Measurements from ENCODE around the gene HECW1. TPM values are rescaled to one million over a fixed set of nuclear protein-coding genes. Genes with fewer than 3 reads are reported as not detected.

Gene HECW1
- total and polyA plus RNA-seq, 2 donors (not counting 1 experiment from before 2014, with no cell fraction given), result not detected

DNA sequence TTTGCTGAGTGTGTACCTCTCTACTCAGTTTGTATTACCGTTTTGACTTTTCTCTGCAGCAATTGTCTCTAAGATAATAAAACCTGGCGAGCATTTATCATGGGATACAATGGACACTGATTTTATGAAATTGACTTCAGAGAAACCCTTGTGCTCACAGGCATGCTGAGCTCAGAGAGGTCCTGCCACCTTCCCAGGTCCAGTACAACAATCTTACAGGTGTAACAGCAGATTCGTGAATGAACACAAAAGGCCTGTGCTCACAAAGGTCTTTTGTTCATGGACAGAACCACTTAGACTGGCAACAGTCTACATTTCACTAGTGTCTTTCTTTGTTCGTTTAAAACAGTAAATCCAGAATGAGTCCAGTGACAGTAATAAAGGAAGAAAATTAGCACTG lies 43.2 kb downstream of the HECW1 start:
- WGBS (ENCODE audit: insufficient coverage), result 90% methylated on average over 2 of the region's 4 CpGs
- Histone ChIP-seq H4K20me1 (ENCODE audit: control insufficient read depth, insufficient read depth, low read length, poor library complexity, severe bottlenecking) (no peaks in the 10 kb centered on the region), H2AFZ (ENCODE audit: insufficient read depth, low read depth, low read length, poor library complexity, severe bottlenecking) (no peak overlapping the region), H3K4me2 (replicated peaks; ENCODE audit: low read depth, low read length, poor library complexity, severe bottlenecking) (no peak overlapping the region), H3K4me3 (ENCODE audit: control extremely low read depth in 1 of 5, extremely low read depth in 1 of 5, insufficient read depth in 1 of 5, low read depth in 2 of 5, low read length in 4 of 5) (no peak overlapping the region), H3K79me2 (ENCODE audit: control insufficient read depth, insufficient read depth, low read length) (no peaks in the 10 kb centered on the region), H3K9me3 (ENCODE audit: control extremely low read depth in 1 of 3, control insufficient read depth in 2 of 3, insufficient read depth in 1 of 3, low read length in 2 of 3) (no peaks in the 10 kb centered on the region), H3K27ac (ENCODE audit: low read length in 2 of 2) (no peak overlapping the region), H3K4me1 (ENCODE audit: control insufficient read depth in 2 of 2, insufficient read depth in 2 of 2, low read length in 2 of 2) (no peaks in the 10 kb centered on the region), H3K9ac (ENCODE audit: low read length) (no peak overlapping the region), H3K36me3 (replicated peaks in 1 of 2; ENCODE audit: control extremely low read depth in 1 of 2, control insufficient read depth in 1 of 2, extremely low read depth in 1 of 2, insufficient read depth in 2 of 2, low read length in 1 of 2) (no peaks in the 10 kb centered on the region), H3K27me3 (replicated peaks in 1 of 4; ENCODE audit: control extremely low read depth in 1 of 4, control insufficient read depth in 3 of 4, insufficient read depth in 4 of 4, low read length in 3 of 4) (peaks cover 0 to 2% (median 0%) of the 10 kb centered on the region in 4 experiments)
- H3K27ac Mint-ChIP-seq, result no peak overlapping the region
- ATAC-seq (ENCODE audit: low read depth) (no peak), DNase-seq (no peak)
- peaks cover 3% of the 10 kb centered on the region for H3K9me3 Mint-ChIP-seq (ENCODE audit: insufficient read depth)
- no peak overlapping the region for H3K4me3 Mint-ChIP-seq
- ChIA-PET CTCF (no interaction called here), POLR2A (no interaction called here)
- no peaks in the 10 kb centered on the region for H3K4me1 Mint-ChIP-seq
- peaks cover 9% of the 10 kb centered on the region for H3K27me3 Mint-ChIP-seq
- intact Hi-C loops (cut with micrococcal nuclease), result no loop called here
- no peak for TF ChIP-seq EZH2 (IDR thresholded peaks at IDR 0.05; ENCODE audit: borderline replicate concordance, insufficient read depth, low read depth, low read length, poor library complexity, severe bottlenecking)
- TF ChIP-seq, protein P1, sequence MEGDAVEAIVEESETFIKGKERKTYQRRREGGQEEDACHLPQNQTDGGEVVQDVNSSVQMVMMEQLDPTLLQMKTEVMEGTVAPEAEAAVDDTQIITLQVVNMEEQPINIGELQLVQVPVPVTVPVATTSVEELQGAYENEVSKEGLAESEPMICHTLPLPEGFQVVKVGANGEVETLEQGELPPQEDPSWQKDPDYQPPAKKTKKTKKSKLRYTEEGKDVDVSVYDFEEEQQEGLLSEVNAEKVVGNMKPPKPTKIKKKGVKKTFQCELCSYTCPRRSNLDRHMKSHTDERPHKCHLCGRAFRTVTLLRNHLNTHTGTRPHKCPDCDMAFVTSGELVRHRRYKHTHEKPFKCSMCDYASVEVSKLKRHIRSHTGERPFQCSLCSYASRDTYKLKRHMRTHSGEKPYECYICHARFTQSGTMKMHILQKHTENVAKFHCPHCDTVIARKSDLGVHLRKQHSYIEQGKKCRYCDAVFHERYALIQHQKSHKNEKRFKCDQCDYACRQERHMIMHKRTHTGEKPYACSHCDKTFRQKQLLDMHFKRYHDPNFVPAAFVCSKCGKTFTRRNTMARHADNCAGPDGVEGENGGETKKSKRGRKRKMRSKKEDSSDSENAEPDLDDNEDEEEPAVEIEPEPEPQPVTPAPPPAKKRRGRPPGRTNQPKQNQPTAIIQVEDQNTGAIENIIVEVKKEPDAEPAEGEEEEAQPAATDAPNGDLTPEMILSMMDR (IDR thresholded peaks at IDR 0.05), result no peak

DNA sequence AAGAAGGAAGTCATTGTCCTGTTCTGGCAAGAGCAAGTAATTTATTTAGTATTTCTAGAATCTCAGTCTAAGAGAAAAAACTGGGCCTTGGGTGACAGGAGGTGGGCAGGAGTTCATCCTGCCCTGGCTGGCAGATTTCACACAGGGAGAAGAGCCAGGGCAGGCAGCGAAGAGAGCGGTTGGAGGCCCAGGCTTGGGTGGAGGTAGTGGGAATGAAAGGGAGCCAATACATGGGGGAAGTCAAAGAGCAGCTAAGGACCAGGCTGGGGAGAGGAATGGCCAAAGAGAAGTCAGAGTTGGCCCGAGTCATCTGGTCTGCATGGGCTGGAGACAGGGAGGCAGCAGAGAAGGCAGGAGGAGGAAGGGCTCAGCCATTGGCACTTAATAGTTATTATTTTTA lies 51.4 kb downstream of the HECW1 start:
- Histone ChIP-seq H3K79me2 (ENCODE audit: control insufficient read depth, insufficient read depth, low read length) (no peaks in the 10 kb centered on the region), H2AFZ (ENCODE audit: insufficient read depth, low read depth, low read length, poor library complexity, severe bottlenecking) (no peak overlapping the region), H4K20me1 (ENCODE audit: control insufficient read depth, insufficient read depth, low read length, poor library complexity, severe bottlenecking) (no peaks in the 10 kb centered on the region), H3K36me3 (replicated peaks in 1 of 2; ENCODE audit: control extremely low read depth in 1 of 2, control insufficient read depth in 1 of 2, extremely low read depth in 1 of 2, insufficient read depth in 2 of 2, low read length in 1 of 2) (no peaks in the 10 kb centered on the region), H3K4me3 (ENCODE audit: control extremely low read depth in 1 of 5, extremely low read depth in 1 of 5, insufficient read depth in 1 of 5, low read depth in 2 of 5, low read length in 4 of 5) (no peak overlapping the region), H3K9ac (ENCODE audit: low read length) (no peak overlapping the region), H3K27me3 (replicated peaks in 1 of 4; ENCODE audit: control extremely low read depth in 1 of 4, control insufficient read depth in 3 of 4, insufficient read depth in 4 of 4, low read length in 3 of 4) (no peaks in the 10 kb centered on the region), H3K9me3 (ENCODE audit: control extremely low read depth in 1 of 3, control insufficient read depth in 2 of 3, insufficient read depth in 1 of 3, low read length in 2 of 3) (peaks cover 0 to 6% (median 0%) of the 10 kb centered on the region in 3 donors), H3K4me2 (replicated peaks; ENCODE audit: low read depth, low read length, poor library complexity, severe bottlenecking) (no peak overlapping the region), H3K4me1 (ENCODE audit: control insufficient read depth in 2 of 2, insufficient read depth in 2 of 2, low read length in 2 of 2) (no peaks in the 10 kb centered on the region), H3K27ac (ENCODE audit: low read length in 2 of 2) (no peak overlapping the region)
- TF ChIP-seq EZH2 (IDR thresholded peaks at IDR 0.05; ENCODE audit: borderline replicate concordance, insufficient read depth, low read depth, low read length, poor library complexity, severe bottlenecking), result no peak
- TF ChIP-seq, protein P1 (IDR thresholded peaks at IDR 0.05), result no peak
- CTCF ChIA-PET, result no interaction called here
- ATAC-seq (ENCODE audit: low read depth) (no peak), DNase-seq (no peak)
- Mint-ChIP-seq H3K27ac (no peak overlapping the region), H3K27me3 (peaks cover 14% of the 10 kb centered on the region), H3K4me3 (no peak overlapping the region), H3K4me1 (no peaks in the 10 kb centered on the region), H3K9me3 (ENCODE audit: insufficient read depth) (no peaks in the 10 kb centered on the region)
- POLR2A ChIA-PET, result no interaction called here
- intact Hi-C loops (cut with micrococcal nuclease), result no loop called here
- 93% methylated on average over 3 of the region's 3 CpGs for WGBS (ENCODE audit: insufficient coverage)

Measured in B cell (primary cell).